ENCODE results near the gene APOBEC2. TPM values are rescaled to one million over a fixed set of nuclear protein-coding genes. Genes with fewer than 3 reads are reported as not detected.
A peak's percentile ranks its signal among the peaks of the same experiment; 100 is the strongest.

The APOBEC2 gene
- total RNA-seq, 1 experiment from 2014 or later, result not detected

DNA sequence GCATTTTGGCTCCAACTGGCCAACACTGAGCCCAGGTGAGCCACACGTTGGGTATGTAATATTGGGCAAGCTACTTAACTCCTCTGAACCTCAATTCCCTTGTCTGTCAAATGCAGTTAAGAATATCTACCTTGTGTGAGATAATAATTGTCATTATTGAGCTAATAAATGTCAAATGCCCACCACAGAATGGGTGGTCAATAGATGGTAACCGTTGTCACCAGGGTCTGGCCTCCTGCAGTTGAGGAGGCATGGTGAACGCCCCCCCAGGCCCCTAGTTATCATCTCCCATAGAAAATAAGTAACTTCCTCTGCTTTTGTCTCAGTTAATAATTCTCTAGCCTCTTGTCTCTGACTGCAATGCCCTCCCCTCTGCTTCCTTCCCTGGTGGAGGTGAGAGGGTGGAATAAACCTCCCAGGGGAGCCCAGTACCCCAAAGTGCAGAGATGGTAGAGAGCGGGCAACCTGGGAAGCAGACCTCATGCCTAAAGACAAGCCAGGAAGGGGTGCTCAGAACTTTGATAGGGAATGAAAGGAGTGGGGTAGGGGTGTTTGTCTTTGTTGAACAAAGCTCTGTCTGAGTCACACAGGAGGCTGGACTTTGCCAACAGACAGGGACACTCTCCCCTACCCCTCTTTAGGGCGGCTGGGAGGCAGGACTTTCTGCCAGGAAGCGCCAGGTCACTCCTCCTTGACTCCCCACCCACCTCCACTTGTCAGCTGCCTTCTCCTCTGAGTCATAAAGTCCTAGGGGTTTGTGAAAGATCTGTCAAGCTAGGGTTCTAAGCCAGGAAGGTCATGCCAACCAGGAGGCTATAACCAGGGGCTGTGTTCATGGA, 12.7 kb upstream of the APOBEC2 start:
- ChIA-PET RAD21 (ENCODE audit: low non-redundant PET in 1 of 2, low total read pairs in 2 of 2, uncharacterized antibody in 2 of 2, unreplicated experiment in 2 of 2) (no interaction called here), POLR2A (no interaction called here), CTCF (interaction anchor here (0.7 to 2.9 kb wide), 6 partner anchors 13 to 218 kb away, joined by 3 to 22 read pairs (median 5); partner anchors contain the start of genes NFYA and OARD1)
- H3K4me2 ChIP-seq (ENCODE audit: low read length), result peak overlapping the region; percentile 54
- peaks cover 23 to 43% of the 10 kb centered on the region in 2 experiments; a peak in 3 of 4 replicates for H3K4me1 ChIP-seq (ENCODE audit: control insufficient read depth in 1 of 2, insufficient read depth in 2 of 2, low read length in 2 of 2)
- no peak for ATAC-seq
- H3K79me2 ChIP-seq (ENCODE audit: insufficient read depth, low read length), result no peaks in the 10 kb centered on the region
- no peaks in the 10 kb centered on the region for H3K9me3 ChIP-seq (ENCODE audit: control insufficient read depth in 1 of 2, insufficient read depth in 1 of 2, low read depth in 1 of 2, low read length in 2 of 2)
- H3K27ac ChIP-seq (ENCODE audit: low read depth, low read length), result no peak overlapping the region
- H3K4me3 ChIP-seq (replicated peaks in 1 of 2; ENCODE audit: low read depth in 1 of 2, low read length in 2 of 2), result no peak overlapping the region; a peak in 1 of 4 replicates
- no peaks in the 10 kb centered on the region for H3K36me3 ChIP-seq (ENCODE audit: control insufficient read depth in 1 of 2, insufficient read depth in 2 of 2, low read length in 2 of 2)
- H2AFZ ChIP-seq (ENCODE audit: low read depth, low read length, poor library complexity, severe bottlenecking), result no peak overlapping the region
- no peaks in the 10 kb centered on the region for H3K27me3 ChIP-seq (ENCODE audit: insufficient read depth, low read length)
- TF ChIP-seq JUND (IDR thresholded peaks at IDR 0.05) (0 out of 2 replicates have a peak, but pooled peaks have one; percentile 37), ZFX (IDR thresholded peaks at IDR 0.05) (no peak), FOSL1 (IDR thresholded peaks at IDR 0.05; ENCODE audit: low read depth) (peak; percentile 38; the same call in 1 of the 2 replicates)
- intact Hi-C loops (cut with micrococcal nuclease), result no loop called here
- no TSS peak for BruUV-seq (replicated peaks)
- no peaks in the 10 kb centered on the region for H3K9me2 ChIP-seq (ENCODE audit: insufficient read depth)
- H3K9ac ChIP-seq (ENCODE audit: low read length), result no peak overlapping the region
- DNase-seq (ENCODE audit: low read depth, low spot score), result no peak
- H4K20me1 ChIP-seq (ENCODE audit: insufficient read depth), result no peaks in the 10 kb centered on the region

DNA sequence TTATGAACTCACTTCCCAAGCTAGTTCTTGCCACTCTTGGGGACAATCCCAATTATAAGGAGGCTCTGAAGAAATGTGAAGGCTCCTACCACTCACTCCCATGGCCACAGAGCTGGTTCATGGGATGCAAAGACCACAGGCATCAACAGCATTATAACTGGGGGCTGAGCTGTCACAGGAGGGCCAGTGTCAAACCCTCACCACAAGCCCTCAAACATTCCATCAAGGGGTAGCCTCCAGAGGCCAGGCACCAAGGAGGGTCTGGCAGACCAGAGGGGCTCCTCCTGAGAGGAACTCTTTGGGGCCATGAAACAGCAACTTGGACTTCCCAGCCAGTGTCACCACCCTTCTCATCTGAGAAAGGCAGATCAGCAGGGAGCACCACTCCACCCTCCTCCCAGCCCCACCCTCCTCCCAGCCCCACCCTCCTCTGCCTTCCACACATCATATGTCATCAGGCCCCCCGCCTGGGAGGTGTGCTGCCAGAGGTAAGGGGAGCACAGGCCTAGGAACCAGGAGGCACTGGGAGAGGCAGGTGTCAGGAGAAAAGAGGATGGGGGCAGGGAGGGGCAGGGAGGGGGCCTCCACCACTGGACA, 12.0 kb upstream of the APOBEC2 start:
- TF ChIP-seq, protein P1, sequence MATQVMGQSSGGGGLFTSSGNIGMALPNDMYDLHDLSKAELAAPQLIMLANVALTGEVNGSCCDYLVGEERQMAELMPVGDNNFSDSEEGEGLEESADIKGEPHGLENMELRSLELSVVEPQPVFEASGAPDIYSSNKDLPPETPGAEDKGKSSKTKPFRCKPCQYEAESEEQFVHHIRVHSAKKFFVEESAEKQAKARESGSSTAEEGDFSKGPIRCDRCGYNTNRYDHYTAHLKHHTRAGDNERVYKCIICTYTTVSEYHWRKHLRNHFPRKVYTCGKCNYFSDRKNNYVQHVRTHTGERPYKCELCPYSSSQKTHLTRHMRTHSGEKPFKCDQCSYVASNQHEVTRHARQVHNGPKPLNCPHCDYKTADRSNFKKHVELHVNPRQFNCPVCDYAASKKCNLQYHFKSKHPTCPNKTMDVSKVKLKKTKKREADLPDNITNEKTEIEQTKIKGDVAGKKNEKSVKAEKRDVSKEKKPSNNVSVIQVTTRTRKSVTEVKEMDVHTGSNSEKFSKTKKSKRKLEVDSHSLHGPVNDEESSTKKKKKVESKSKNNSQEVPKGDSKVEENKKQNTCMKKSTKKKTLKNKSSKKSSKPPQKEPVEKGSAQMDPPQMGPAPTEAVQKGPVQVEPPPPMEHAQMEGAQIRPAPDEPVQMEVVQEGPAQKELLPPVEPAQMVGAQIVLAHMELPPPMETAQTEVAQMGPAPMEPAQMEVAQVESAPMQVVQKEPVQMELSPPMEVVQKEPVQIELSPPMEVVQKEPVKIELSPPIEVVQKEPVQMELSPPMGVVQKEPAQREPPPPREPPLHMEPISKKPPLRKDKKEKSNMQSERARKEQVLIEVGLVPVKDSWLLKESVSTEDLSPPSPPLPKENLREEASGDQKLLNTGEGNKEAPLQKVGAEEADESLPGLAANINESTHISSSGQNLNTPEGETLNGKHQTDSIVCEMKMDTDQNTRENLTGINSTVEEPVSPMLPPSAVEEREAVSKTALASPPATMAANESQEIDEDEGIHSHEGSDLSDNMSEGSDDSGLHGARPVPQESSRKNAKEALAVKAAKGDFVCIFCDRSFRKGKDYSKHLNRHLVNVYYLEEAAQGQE (IDR thresholded peaks at IDR 0.05; ENCODE audit: low read depth), result no peak
- TF ChIP-seq, protein P2, sequence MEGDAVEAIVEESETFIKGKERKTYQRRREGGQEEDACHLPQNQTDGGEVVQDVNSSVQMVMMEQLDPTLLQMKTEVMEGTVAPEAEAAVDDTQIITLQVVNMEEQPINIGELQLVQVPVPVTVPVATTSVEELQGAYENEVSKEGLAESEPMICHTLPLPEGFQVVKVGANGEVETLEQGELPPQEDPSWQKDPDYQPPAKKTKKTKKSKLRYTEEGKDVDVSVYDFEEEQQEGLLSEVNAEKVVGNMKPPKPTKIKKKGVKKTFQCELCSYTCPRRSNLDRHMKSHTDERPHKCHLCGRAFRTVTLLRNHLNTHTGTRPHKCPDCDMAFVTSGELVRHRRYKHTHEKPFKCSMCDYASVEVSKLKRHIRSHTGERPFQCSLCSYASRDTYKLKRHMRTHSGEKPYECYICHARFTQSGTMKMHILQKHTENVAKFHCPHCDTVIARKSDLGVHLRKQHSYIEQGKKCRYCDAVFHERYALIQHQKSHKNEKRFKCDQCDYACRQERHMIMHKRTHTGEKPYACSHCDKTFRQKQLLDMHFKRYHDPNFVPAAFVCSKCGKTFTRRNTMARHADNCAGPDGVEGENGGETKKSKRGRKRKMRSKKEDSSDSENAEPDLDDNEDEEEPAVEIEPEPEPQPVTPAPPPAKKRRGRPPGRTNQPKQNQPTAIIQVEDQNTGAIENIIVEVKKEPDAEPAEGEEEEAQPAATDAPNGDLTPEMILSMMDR (IDR thresholded peaks at IDR 0.05 in 2 of 3, conservative IDR thresholded peaks at IDR 0.05 in 1 of 3; ENCODE audit: borderline replicate concordance in 1 of 3, insufficient read depth in 1 of 3, low read depth in 2 of 3, low read length in 2 of 3), result no peak
- no peak for TF ChIP-seq TCF7L2 (IDR thresholded peaks at IDR 0.05; ENCODE audit: borderline replicate concordance, extremely low read depth, insufficient read depth, insufficient read length)
- H3K9me3 ChIP-seq (ENCODE audit: control insufficient read depth in 1 of 2, insufficient read depth in 1 of 2, low read depth in 1 of 2, low read length in 2 of 2), result no peaks in the 10 kb centered on the region
- no peak overlapping the region; a peak in 1 of 4 replicates for H3K4me3 ChIP-seq (replicated peaks in 1 of 2; ENCODE audit: low read depth in 1 of 2, low read length in 2 of 2)
- ChIA-PET POLR2A (no interaction called here), RAD21 (ENCODE audit: low non-redundant PET in 1 of 2, low total read pairs in 2 of 2, uncharacterized antibody in 2 of 2, unreplicated experiment in 2 of 2) (no interaction called here), CTCF (interaction anchor here (1.4 to 2.9 kb wide), 4 partner anchors 14 to 146 kb away, joined by 4 to 22 read pairs (median 8); partner anchors contain the start of genes NFYA and OARD1)
- no peaks in the 10 kb centered on the region for H3K27me3 ChIP-seq (ENCODE audit: insufficient read depth, low read length)
- no peaks in the 10 kb centered on the region for H3K36me3 ChIP-seq (ENCODE audit: control insufficient read depth in 1 of 2, insufficient read depth in 2 of 2, low read length in 2 of 2)
- BruUV-seq (replicated peaks), result no TSS peak
- H3K4me1 ChIP-seq (ENCODE audit: control insufficient read depth in 1 of 2, insufficient read depth in 2 of 2, low read length in 2 of 2), result peaks cover 21 to 39% of the 10 kb centered on the region in 2 experiments; a peak in 3 of 4 replicates
- DNase-seq (ENCODE audit: low read depth, low spot score) (no peak), ATAC-seq (no peak)
- H3K9me2 ChIP-seq (ENCODE audit: insufficient read depth), result no peaks in the 10 kb centered on the region
- peak overlapping the region; percentile 54 for H3K4me2 ChIP-seq (ENCODE audit: low read length)
- no peak overlapping the region for H3K27ac ChIP-seq (ENCODE audit: low read depth, low read length)
- no peak overlapping the region for H3K9ac ChIP-seq (ENCODE audit: low read length)
- intact Hi-C loops (cut with micrococcal nuclease), result no loop called here
- no peaks in the 10 kb centered on the region for H4K20me1 ChIP-seq (ENCODE audit: insufficient read depth)
- H2AFZ ChIP-seq (ENCODE audit: low read depth, low read length, poor library complexity, severe bottlenecking), result no peak overlapping the region
- no peaks in the 10 kb centered on the region for H3K79me2 ChIP-seq (ENCODE audit: insufficient read depth, low read length)
